ENCODE data around the gene WDFY4. TPM values are rescaled to one million over a fixed set of nuclear protein-coding genes. Genes with fewer than 3 reads are reported as not detected.

WDFY4 gene
- total RNA-seq, 1 donor from 2014 or later: 0.25 TPM

DNA sequence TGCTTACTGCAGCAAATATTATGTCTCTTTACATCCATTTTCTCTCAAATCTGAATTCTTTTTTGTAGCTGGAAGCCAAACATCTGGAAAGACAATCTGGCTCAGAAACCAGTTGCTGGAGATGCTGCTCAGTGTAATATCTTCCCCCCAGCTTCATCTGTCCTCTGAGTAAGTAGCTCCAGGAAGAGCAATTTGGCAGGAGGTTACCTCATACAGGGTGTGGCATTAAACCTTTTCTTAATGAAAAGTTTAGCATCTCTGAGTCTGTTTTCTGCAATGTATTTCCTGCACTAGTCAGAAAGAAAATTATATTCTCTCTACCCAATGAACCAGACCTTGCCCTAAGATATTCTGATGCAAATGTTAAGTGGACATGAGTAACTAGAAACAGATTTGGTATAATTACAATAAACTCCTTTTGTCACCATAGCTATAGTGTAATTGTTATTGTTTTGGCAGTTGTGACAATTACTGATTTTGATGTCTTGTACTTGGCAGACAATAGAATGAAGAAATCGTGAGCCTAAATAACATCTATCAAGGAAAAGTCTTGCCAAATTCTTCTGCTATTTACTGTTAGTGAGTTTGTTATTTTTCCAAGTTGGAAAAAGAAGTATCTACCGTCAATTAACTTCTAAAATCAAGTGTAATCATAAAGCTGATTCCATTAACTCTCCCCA is 123.3 kb downstream of the WDFY4 start:
- H4K20me1 ChIP-seq (ENCODE audit: insufficient read depth, low read length): no peaks in the 10 kb centered on the region
- H3K36me3 ChIP-seq (ENCODE audit: insufficient read depth, low read length): no peaks in the 10 kb centered on the region
- no peak overlapping the region for H2AFZ ChIP-seq (ENCODE audit: low read depth, low read length)
- H3K4me3 ChIP-seq (ENCODE audit: insufficient read depth, low read depth, low read length): no peak overlapping the region
- H3K79me2 ChIP-seq (ENCODE audit: insufficient read depth, low read length): no peaks in the 10 kb centered on the region
- peaks cover 34% of the 10 kb centered on the region for H3K4me1 Mint-ChIP-seq (ENCODE audit: low read depth, unreplicated experiment)
- no peak overlapping the region for H3K4me3 Mint-ChIP-seq (ENCODE audit: unreplicated experiment)
- peaks cover 8% of the 10 kb centered on the region for H3K4me1 ChIP-seq (ENCODE audit: insufficient read depth, low read length)
- peaks cover 5% of the 10 kb centered on the region for H3K9me3 Mint-ChIP-seq (ENCODE audit: unreplicated experiment)
- FAIRE-seq (no peak), DNase-seq (ENCODE audit: low read depth) (no peak)
- no peak overlapping the region for H3K4me2 ChIP-seq (ENCODE audit: low read length)
- no peak overlapping the region for H3K27ac Mint-ChIP-seq (ENCODE audit: unreplicated experiment)
- H3K27me3 Mint-ChIP-seq (ENCODE audit: low read depth, unreplicated experiment): peaks cover 2% of the 10 kb centered on the region
- TF ChIP-seq EZH2 (IDR thresholded peaks at IDR 0.05; ENCODE audit: insufficient read depth, low read length) (no peak), CTCF (IDR thresholded peaks at IDR 0.05; ENCODE audit: insufficient read depth, low read depth, low read length) (no peak)
- no peaks in the 10 kb centered on the region for H3K9me3 ChIP-seq (ENCODE audit: insufficient read depth, low read depth, low read length)
- H3K36me3 Mint-ChIP-seq (ENCODE audit: low read depth, unreplicated experiment): no peaks in the 10 kb centered on the region
- H3K27me3 ChIP-seq (ENCODE audit: insufficient read depth, low read length): peaks cover 2% of the 10 kb centered on the region
- no peak overlapping the region for H3K27ac ChIP-seq (ENCODE audit: low read depth, low read length)
- no peak overlapping the region for H3K9ac ChIP-seq (ENCODE audit: low read length)

DNA sequence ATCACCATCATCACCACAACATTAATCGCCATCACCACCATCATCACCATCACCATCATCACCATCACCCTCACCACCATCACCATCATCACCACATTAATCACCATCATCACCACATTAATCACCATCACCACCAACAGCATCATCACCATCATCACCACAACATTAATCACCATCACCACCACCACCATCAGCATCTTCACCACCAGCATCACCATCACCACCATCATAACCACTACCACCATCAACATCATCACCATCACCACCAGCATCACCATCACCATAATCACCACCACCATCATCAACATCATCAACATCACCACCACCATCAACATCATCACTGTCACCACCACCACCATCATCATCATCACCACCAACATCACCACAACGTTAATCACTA is 124.6 kb downstream of the WDFY4 start:
- Mint-ChIP-seq H3K36me3 (ENCODE audit: low read depth, unreplicated experiment) (no peaks in the 10 kb centered on the region), H3K9me3 (ENCODE audit: unreplicated experiment) (peaks cover 5% of the 10 kb centered on the region), H3K27me3 (ENCODE audit: low read depth, unreplicated experiment) (no peaks in the 10 kb centered on the region), H3K4me3 (ENCODE audit: unreplicated experiment) (no peak overlapping the region), H3K4me1 (ENCODE audit: low read depth, unreplicated experiment) (peaks cover 26% of the 10 kb centered on the region), H3K27ac (ENCODE audit: unreplicated experiment) (no peak overlapping the region)
- no peaks in the 10 kb centered on the region for H3K27me3 ChIP-seq (ENCODE audit: insufficient read depth, low read length)
- H3K36me3 ChIP-seq (ENCODE audit: insufficient read depth, low read length): no peaks in the 10 kb centered on the region
- H3K9ac ChIP-seq (ENCODE audit: low read length): no peak overlapping the region
- no peaks in the 10 kb centered on the region for H4K20me1 ChIP-seq (ENCODE audit: insufficient read depth, low read length)
- no peak overlapping the region for H3K4me2 ChIP-seq (ENCODE audit: low read length)
- no peaks in the 10 kb centered on the region for H3K79me2 ChIP-seq (ENCODE audit: insufficient read depth, low read length)
- no peak for TF ChIP-seq EZH2 (IDR thresholded peaks at IDR 0.05; ENCODE audit: insufficient read depth, low read length)
- no peak for TF ChIP-seq CTCF (IDR thresholded peaks at IDR 0.05; ENCODE audit: insufficient read depth, low read depth, low read length)
- FAIRE-seq (no peak), DNase-seq (ENCODE audit: low read depth) (no peak)
- no peaks in the 10 kb centered on the region for H3K9me3 ChIP-seq (ENCODE audit: insufficient read depth, low read depth, low read length)
- H3K27ac ChIP-seq (ENCODE audit: low read depth, low read length): no peak overlapping the region
- no peak overlapping the region for H3K4me3 ChIP-seq (ENCODE audit: insufficient read depth, low read depth, low read length)
- peaks cover 8% of the 10 kb centered on the region for H3K4me1 ChIP-seq (ENCODE audit: insufficient read depth, low read length)
- H2AFZ ChIP-seq (ENCODE audit: low read depth, low read length): no peak overlapping the region

DNA sequence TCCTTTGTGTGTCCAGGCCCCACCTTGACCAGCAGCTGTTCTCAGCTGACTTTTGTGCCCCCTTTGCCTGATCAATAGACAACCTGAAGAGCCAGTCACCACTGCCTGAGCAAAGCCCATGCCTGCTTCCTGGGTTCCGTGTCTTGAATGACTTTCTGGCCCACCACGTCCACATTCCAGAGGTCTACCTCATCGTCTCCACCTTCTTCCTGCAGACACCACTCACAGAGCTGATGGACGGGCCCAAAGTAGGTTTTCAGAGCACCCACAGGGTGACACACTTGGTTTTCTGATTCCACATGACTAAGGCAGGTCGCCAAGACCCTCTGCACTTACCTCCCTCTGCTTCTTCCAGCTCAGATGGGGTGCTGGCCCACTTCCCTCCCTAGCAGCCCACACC is 126.8 kb downstream of the WDFY4 start:
- Mint-ChIP-seq H3K36me3 (ENCODE audit: low read depth, unreplicated experiment) (no peaks in the 10 kb centered on the region), H3K27me3 (ENCODE audit: low read depth, unreplicated experiment) (no peaks in the 10 kb centered on the region), H3K4me1 (ENCODE audit: low read depth, unreplicated experiment) (peaks cover 12% of the 10 kb centered on the region), H3K4me3 (ENCODE audit: unreplicated experiment) (peak overlapping the region; percentile 27), H3K9me3 (ENCODE audit: unreplicated experiment) (peaks cover 5% of the 10 kb centered on the region), H3K27ac (ENCODE audit: unreplicated experiment) (peak overlapping the region; percentile 98)
- Histone ChIP-seq H2AFZ (ENCODE audit: low read depth, low read length) (no peak overlapping the region), H3K4me1 (ENCODE audit: insufficient read depth, low read length) (peaks cover 8% of the 10 kb centered on the region), H4K20me1 (ENCODE audit: insufficient read depth, low read length) (no peaks in the 10 kb centered on the region), H3K4me2 (ENCODE audit: low read length) (peak overlapping the region; percentile 42), H3K36me3 (ENCODE audit: insufficient read depth, low read length) (no peaks in the 10 kb centered on the region), H3K79me2 (ENCODE audit: insufficient read depth, low read length) (no peaks in the 10 kb centered on the region), H3K4me3 (ENCODE audit: insufficient read depth, low read depth, low read length) (no peak overlapping the region), H3K27ac (ENCODE audit: low read depth, low read length) (peak overlapping the region; percentile 51), H3K9ac (ENCODE audit: low read length) (no peak overlapping the region), H3K9me3 (ENCODE audit: insufficient read depth, low read depth, low read length) (no peaks in the 10 kb centered on the region), H3K27me3 (ENCODE audit: insufficient read depth, low read length) (no peaks in the 10 kb centered on the region)
- TF ChIP-seq CTCF (IDR thresholded peaks at IDR 0.05; ENCODE audit: insufficient read depth, low read depth, low read length): no peak
- no peak for TF ChIP-seq EZH2 (IDR thresholded peaks at IDR 0.05; ENCODE audit: insufficient read depth, low read length)
- FAIRE-seq (no peak), DNase-seq (ENCODE audit: low read depth) (peak; percentile 33)

Data from astrocyte (in vitro differentiated cells and primary cell).